ENCODE results near the gene P2RY4. TPM values are rescaled to one million over a fixed set of nuclear protein-coding genes. Genes with fewer than 3 reads are reported as not detected.
"Not testable (repeated sequence)": the region's sequence is repeated elsewhere in the genome, so short reads cannot be mapped to it uniquely, and the experiment has no call there.

Gene P2RY4
- total RNA-seq, 1 donor from 2014 or later = 0.94 TPM

- DNase-seq (ENCODE audit: low spot score in 2 of 2, unreplicated experiment in 2 of 2) = no peak
- peaks cover 13% of the 10 kb centered on the region for H3K9me3 Mint-ChIP-seq
Observed at GRCh38 chrX:70219938-70220764, 39.9 kb downstream of the P2RY4 start.

DNA sequence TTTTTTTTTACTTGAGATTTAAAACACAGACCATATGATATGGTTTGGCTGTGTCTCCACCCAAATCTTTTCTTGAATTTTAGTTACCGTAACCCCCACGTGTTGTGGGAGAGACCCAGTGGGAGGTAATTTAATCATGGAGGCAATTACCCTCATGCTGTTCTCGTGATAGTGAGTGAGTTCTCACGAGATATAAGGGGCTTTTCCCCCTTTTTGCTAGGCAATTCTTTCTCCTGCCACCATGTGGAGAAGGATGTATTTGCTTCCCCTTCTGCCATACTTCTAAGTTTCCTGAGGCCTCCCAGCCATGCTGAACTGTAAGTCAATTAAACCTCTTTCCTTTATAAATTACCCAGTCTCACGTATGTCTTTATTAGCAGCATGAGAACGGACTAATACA lies 50.4 kb downstream of the P2RY4 start:
- not testable (repeated sequence) for DNase-seq (ENCODE audit: low spot score in 2 of 2, unreplicated experiment in 2 of 2); H3K4me3 Mint-ChIP-seq; H3K36me3 Mint-ChIP-seq; H3K4me1 Mint-ChIP-seq; H3K27me3 Mint-ChIP-seq (ENCODE audit: low read depth); H3K27ac Mint-ChIP-seq
- peaks cover 32% of the 10 kb centered on the region for H3K9me3 Mint-ChIP-seq

More at GRCh38 chrX:70219938-70220764, 39.9 kb downstream of the P2RY4 start:
- Mint-ChIP-seq H3K4me1 (no peaks in the 10 kb centered on the region), H3K36me3 (no peaks in the 10 kb centered on the region), H3K4me3 (no peak overlapping the region), H3K27me3 (ENCODE audit: low read depth) (peaks cover 3% of the 10 kb centered on the region), H3K27ac (no peak overlapping the region)
- no peak for TF ChIP-seq CTCF (IDR thresholded peaks at IDR 0.05; ENCODE audit: unreplicated experiment)

DNA sequence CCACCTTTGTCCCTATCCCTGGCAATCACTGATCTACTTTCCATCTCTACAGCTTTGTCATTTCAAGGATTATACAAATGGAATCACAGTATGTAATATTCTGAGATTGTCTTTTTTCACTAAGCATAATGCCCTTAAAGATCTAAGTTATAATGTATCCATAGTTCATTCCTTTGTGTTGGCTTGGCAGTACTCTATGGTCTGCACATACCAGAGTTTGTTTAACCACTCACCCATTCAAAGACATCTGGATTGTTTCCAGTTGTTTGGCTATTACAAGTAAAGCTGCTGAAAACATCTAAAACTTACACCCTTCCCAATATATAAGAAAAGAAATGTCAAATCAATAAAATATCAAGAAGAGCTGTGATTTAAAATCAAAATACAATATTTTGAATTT lies 51.5 kb downstream of the P2RY4 start:
- Mint-ChIP-seq H3K4me1 (no peaks in the 10 kb centered on the region), H3K4me3 (no peak overlapping the region), H3K36me3 (no peaks in the 10 kb centered on the region), H3K9me3 (peaks cover 35% of the 10 kb centered on the region), H3K27me3 (ENCODE audit: low read depth) (peaks cover 16% of the 10 kb centered on the region), H3K27ac (no peak overlapping the region)
- no peak for TF ChIP-seq CTCF (IDR thresholded peaks at IDR 0.05; ENCODE audit: unreplicated experiment)
- DNase-seq (ENCODE audit: low spot score in 2 of 2, unreplicated experiment in 2 of 2) = no peak

Other genes with a start within 250 kb of the P2RY4 start
- not detected in 3 replicates for gene AWAT2, start 210.3 kb downstream of the P2RY4 start, total RNA-seq
- not detected in 3 replicates for gene OTUD6A, start 197.7 kb downstream of the P2RY4 start, total RNA-seq
- gene IGBP1, start 126.8 kb downstream of the P2RY4 start, total RNA-seq = 60.1 to 63.9 TPM (median 61.1 TPM) in 3 replicates
- not detected in 3 replicates for gene DGAT2L6, start 82.7 kb downstream of the P2RY4 start, total RNA-seq
- gene AWAT1, start 25.5 kb downstream of the P2RY4 start, total RNA-seq = not detected in 3 replicates
- gene ARR3, start 8.1 kb upstream of the P2RY4 start, total RNA-seq = not detected in 3 replicates
- gene RAB41, start 22.0 kb upstream of the P2RY4 start, total RNA-seq = not detected in 3 replicates
- 32.1 to 34.8 TPM (median 32.5 TPM) in 3 replicates for gene PDZD11, start 29.7 kb upstream of the P2RY4 start, total RNA-seq
- gene KIF4A, start 29.9 kb upstream of the P2RY4 start, total RNA-seq = 12.2 to 13.1 TPM (median 12.7 TPM) in 3 replicates
- 0.29 to 0.36 TPM (median 0.31 TPM) in 3 replicates for gene GDPD2, start 163.1 kb upstream of the P2RY4 start, total RNA-seq
- 39.1 to 44.0 TPM (median 39.6 TPM) in 3 replicates for gene DLG3, start 184.6 kb upstream of the P2RY4 start, total RNA-seq

Measured in mesothelial cell of epicardium (in vitro differentiated cells).